Transverse colon (tissue), 4 donors: ENCODE data around the gene NEK7. TPM values are rescaled to one million over a fixed set of nuclear protein-coding genes. Genes with fewer than 3 reads are reported as not detected.

Experiments used
- DNase-seq: peaks from one replicate; pipeline ENCODE4 v3.0.0-alpha.2; 2019
- H3K27ac ChIP-seq, 4 donors: fragments of 200-600 bp; sonication (generic); 2 replicates each; pipeline ENCODE4 v1.5.1; 2016 to 2018; ENCODE audit warnings: inconsistent platforms in 4 of 4
- H3K27me3 ChIP-seq: fragments of 200-600 bp; sonication (generic); 2 replicates; pipeline ENCODE4 v1.5.1; 2017; ENCODE audit warnings: inconsistent platforms
- H3K36me3 ChIP-seq, 4 donors: fragments of 200-600 bp; sonication (generic); 2 replicates each; pipeline ENCODE4 v1.5.1; 2017 to 2019; ENCODE audit warnings: inconsistent platforms in 4 of 4
- H3K4me1 ChIP-seq, 4 donors: fragments of 200-600 bp; sonication (generic); 2 replicates each; pipeline ENCODE4 v1.5.1; 2017 to 2020; ENCODE audit warnings: inconsistent platforms in 4 of 4
- H3K4me3 ChIP-seq, 4 donors: fragments of 200-600 bp; sonication (generic); 1 replicate in 1 of 4; 2 replicates in 3 of 4; pipeline versions ENCODE4 v1.5.1 to v1.6.1; 2017 to 2019; ENCODE audit warnings: inconsistent platforms in 4 of 4
- H3K9me3 ChIP-seq, 2 donors: fragments of 200-600 bp; sonication (generic); 2 replicates each; pipeline ENCODE4 v1.5.1; 2017 to 2019; ENCODE audit warnings: inconsistent platforms in 2 of 2
- CTCF ChIP-seq, 5 experiments: fragments of 200-600 bp in 3 of 5; fragments of 450-650 bp in 2 of 5; sonication (generic) in 3 of 5; IDR thresholded peaks; 1 replicate in 2 of 5; 2 replicates in 3 of 5; pipeline ENCODE4 v1.5.1; 2016 to 2017; ENCODE audit warnings: antibody characterized with exemption in 5 of 5, inconsistent platforms in 3 of 5, mild to moderate bottlenecking in 2 of 5, moderate library complexity in 1 of 5
- EP300 ChIP-seq: sonication (generic); formaldehyde crosslinking; IDR thresholded peaks from one replicate; pipeline ENCODE4 v1.6.1; 2017; ENCODE audit warnings: antibody characterized with exemption, low read depth
- POLR2A ChIP-seq: fragments of 450-650 bp; IDR thresholded peaks from one replicate; pipeline ENCODE4 v1.6.1; 2016; ENCODE audit warnings: antibody characterized with exemption, mild to moderate bottlenecking, moderate library complexity
- POLR2AphosphoS5 ChIP-seq, 3 donors: sonication (generic); formaldehyde crosslinking; IDR thresholded peaks; one replicate each; pipeline ENCODE4 v1.6.1; 2016; ENCODE audit warnings: antibody characterized with exemption in 3 of 3
- WGBS, 2 donors: methylation state at CpG; one replicate each; pipeline ENCODE4 v1.1.5; 2018; ENCODE audit warnings: low coverage in 1 of 2; 5-methylcytosine and 5-hydroxymethylcytosine counted together
- in situ Hi-C, 4 donors: fragments of 200-750 bp; cut with MboI; loops; one replicate each; pipeline versions ENCODE4 v1.15.0 to v1.15.1; 2017; ENCODE audit warnings: low sequenced_read_pairs in 3 of 4, low pct_ligation_motif_present in 1 of 4, low pct_unique_long_range_greater_than_20kb in 1 of 4
- intact Hi-C: fragments of 100-400 bp; cut with DNase I; formaldehyde crosslinking; loops from one replicate; pipeline ENCODE4 v1.15.1; 2023; ENCODE audit warnings: low total_unique reads
- total RNA-seq, 4 donors: library from RNA; depleted of rRNA; stranded (reverse); fragments of >200 nt; gene quantifications; one replicate each; pipeline ENCODE4 v1.1.0, GENCODE V29; 2016

NEK7 gene
- total RNA-seq, 4 donors from 2014 or later: 40.4 to 71.0 (median 57.6) TPM

DNA sequence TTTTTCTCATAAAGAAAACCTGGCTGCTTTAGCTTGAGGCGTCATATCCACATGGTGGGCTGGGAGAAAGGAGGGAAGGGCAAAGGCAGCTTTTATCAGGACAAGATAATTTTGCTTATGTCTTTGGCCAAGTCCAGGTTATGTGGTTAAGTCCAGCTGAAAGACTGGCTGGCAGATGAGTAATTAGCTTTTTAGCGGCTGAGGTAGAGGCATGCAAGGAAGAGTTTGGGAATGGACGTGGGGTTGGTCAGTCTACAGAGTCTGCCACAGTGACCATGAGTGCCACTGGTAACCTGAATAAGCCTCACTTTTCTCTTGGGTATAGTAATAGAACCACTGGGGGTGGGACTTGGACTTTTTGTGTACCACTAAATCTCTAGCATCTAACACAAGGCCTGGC lies 39.8 kb downstream of the NEK7 start:
- no peak overlapping the region for H3K27ac ChIP-seq
- DNase-seq: no peak
- no peak overlapping the region for H3K4me3 ChIP-seq
- TF ChIP-seq CTCF (IDR thresholded peaks at IDR 0.05): no peak
- no peak for TF ChIP-seq EP300
- TF ChIP-seq POLR2A: no peak
- TF ChIP-seq POLR2AphosphoS5 (IDR thresholded peaks at IDR 0.05): no peak
- H3K4me1 ChIP-seq: peaks cover 0 to 29% (median 1%) of the 10 kb centered on the region in 4 donors
- intact Hi-C loops (no loop called here), in situ Hi-C loops (no loop called here)
- no peaks in the 10 kb centered on the region for H3K36me3 ChIP-seq
- 80 to 98% methylated on average over 2 to 3 of the region's 3 CpGs for WGBS, 2 donors
- H3K27me3 ChIP-seq: no peaks in the 10 kb centered on the region
- H3K9me3 ChIP-seq: no peaks in the 10 kb centered on the region

DNA sequence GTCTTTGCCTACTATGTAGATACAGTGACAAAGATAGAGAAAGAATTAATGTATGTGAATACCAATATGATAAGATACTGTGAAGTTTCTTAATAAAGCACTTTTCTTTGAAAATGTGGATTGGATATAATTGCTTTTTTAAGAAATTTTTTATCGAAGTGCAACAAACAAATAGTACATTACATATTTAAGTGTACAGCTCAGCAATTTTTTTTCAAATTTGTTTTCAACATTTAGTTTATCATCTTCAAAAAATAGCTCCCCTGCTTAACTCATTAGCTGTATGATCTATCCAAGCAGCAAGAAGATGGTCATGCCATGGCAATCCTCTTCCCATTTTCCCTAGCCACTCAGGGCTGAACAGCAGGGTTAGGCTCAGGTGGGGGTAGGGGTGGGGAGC lies 40.5 kb downstream of the NEK7 start:
- Histone ChIP-seq H3K4me3 (no peak overlapping the region), H3K36me3 (no peaks in the 10 kb centered on the region), H3K27ac (no peak overlapping the region), H3K9me3 (no peaks in the 10 kb centered on the region), H3K27me3 (no peaks in the 10 kb centered on the region), H3K4me1 (peaks cover 0 to 29% (median 1%) of the 10 kb centered on the region in 4 donors)
- in situ Hi-C loops: no loop called here
- TF ChIP-seq POLR2A: no peak
- no peak for TF ChIP-seq EP300
- TF ChIP-seq POLR2AphosphoS5 (IDR thresholded peaks at IDR 0.05): no peak
- TF ChIP-seq CTCF (IDR thresholded peaks at IDR 0.05): no peak
- WGBS, 2 donors: 86 to 92% methylated on average over 1 of the region's 1 CpG
- intact Hi-C loops: no loop called here
- no peak for DNase-seq

DNA sequence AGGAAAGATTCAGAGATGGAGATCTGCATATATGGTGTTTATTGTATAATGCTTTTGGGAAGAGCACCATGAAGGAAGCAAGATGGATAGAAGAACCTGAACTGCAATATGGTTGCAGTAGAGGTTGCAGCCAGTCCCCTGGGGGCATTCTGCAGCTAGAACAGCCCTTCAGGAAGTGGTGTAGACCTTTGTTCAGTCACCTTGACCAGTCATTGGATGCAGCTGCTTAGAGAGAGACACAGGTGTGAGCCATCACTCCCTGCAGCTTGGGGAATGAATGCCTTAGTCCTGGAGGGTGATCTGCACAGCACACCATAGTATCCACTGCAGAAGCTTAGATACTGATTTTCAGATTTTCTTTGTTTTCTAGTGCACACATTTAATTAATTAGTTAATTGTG lies 42.3 kb downstream of the NEK7 start:
- DNase-seq: no peak
- Histone ChIP-seq H3K36me3 (no peaks in the 10 kb centered on the region), H3K27me3 (no peaks in the 10 kb centered on the region), H3K9me3 (no peaks in the 10 kb centered on the region), H3K4me1 (peaks cover 0 to 17% (median 1%) of the 10 kb centered on the region in 4 donors), H3K4me3 (no peak overlapping the region), H3K27ac (no peak overlapping the region)
- intact Hi-C loops: no loop called here
- in situ Hi-C loops: no loop called here
- TF ChIP-seq CTCF (IDR thresholded peaks at IDR 0.05) (no peak), POLR2AphosphoS5 (IDR thresholded peaks at IDR 0.05) (no peak), EP300 (no peak), POLR2A (no peak)

DNA sequence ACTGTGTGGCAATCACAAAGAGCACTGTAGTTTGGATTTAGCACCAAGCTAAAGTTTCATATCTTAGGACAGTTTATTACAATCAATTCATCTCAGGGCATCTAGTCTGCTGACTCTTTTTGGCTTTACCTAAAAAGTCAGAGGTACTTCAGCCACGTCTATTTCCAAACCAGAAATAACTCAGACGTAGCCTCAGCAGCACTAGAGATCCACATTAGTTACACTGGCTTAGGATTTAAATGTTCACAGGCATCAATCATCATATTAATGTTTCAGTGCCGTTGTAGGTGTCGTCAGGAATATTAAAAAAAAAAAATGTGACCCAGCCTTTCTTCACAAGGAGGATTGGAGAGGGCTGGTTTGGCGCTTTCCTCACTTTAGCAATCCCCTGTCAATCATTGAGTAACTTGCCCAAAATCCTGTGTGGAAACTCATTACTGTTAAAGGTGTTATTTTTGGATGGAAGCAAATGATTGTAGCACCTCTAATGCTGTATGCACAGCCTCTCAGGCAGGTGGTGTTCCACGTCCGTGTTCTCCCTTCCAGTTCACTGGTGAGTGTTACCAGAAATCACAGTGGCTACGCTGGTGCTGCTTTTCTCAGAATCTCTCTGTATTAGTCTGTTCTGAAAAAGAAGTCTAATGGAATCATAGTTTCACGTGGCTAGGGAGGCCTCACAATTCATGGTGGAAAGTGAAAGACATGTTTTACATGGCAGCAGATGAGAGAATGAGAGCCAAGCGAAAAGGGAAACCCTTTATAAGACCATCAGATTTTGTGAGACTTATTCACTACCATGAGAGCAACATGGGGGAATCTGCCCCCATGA lies 45.4 kb downstream of the NEK7 start:
- Histone ChIP-seq H3K27ac (no peak overlapping the region), H3K27me3 (no peaks in the 10 kb centered on the region), H3K4me1 (peaks cover 0 to 17% (median 1%) of the 10 kb centered on the region in 4 donors), H3K4me3 (no peak overlapping the region), H3K9me3 (no peaks in the 10 kb centered on the region), H3K36me3 (no peaks in the 10 kb centered on the region)
- TF ChIP-seq POLR2A (no peak), EP300 (no peak)
- no peak for DNase-seq
- WGBS, 2 donors: 83 to 91% methylated on average over 9 to 10 of the region's 10 CpGs
- in situ Hi-C loops: no loop called here
- intact Hi-C loops: no loop called here

DNA sequence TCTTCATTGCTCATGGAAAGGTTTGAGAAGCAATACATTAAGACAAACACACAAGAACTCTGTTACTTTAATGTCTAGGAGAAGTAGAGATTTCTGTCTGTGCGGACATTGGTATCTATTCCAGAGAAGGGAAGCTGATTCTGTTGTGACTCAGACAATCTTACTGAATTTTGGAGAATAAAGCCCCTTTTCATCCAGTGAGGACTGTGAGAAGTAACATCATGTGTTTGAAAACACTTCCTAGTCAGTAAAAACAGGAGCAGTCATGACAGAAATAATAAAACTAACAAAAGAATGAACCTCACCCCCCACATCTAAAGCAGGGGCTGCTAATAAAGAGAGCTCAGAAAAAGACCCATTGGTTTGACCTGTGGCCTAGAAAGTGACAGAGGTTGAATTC lies 46.6 kb downstream of the NEK7 start:
- TF ChIP-seq EP300 (no peak), POLR2AphosphoS5 (IDR thresholded peaks at IDR 0.05) (no peak), POLR2A (no peak), CTCF (IDR thresholded peaks at IDR 0.05) (no peak)
- Histone ChIP-seq H3K4me1 (peaks cover 0 to 15% (median 1%) of the 10 kb centered on the region in 4 donors), H3K9me3 (no peaks in the 10 kb centered on the region), H3K27me3 (no peaks in the 10 kb centered on the region), H3K27ac (no peak overlapping the region), H3K36me3 (no peaks in the 10 kb centered on the region), H3K4me3 (no peak overlapping the region)
- WGBS, 2 donors: 76 to 100% methylated on average over 1 of the region's 1 CpG
- DNase-seq: no peak
- intact Hi-C loops (no loop called here), in situ Hi-C loops (no loop called here)
